Kidney tubule cell (primary cell): ENCODE measurements around the gene PEPD.

ENCODE experiments used
- DNase-seq: peaks from one replicate; pipeline ENCODE4 v3.0.0-alpha.2; 2018; ENCODE audit warnings: low spot score

Gene PEPD

GRCh38 chr19:33437821-33438671 is 83.5 kb downstream of the PEPD start:
- DNase-seq, result no peak

DNA sequence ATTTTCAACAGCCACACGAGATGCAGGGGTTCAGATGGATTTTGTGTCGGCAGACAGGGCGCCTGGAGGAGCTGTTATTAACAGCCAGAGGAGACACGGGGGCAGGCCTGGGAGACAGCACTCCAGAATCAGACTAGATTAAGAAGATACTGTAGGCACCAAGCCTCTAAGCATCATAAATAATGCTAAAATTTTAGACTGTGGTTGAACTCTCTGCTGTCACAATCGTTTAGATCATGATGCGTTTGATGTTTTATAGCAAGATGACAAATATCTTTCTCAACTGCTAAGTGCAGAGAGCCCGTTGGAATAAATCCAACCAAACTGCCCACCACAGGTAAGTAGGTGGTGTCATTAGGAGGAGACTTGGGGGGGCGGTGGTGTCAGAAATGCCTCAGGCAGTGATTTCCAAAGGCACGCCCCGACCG is 84.2 kb downstream of the PEPD start:
- no peak for DNase-seq

GRCh38 chr19:33436360-33437345 is 84.9 kb downstream of the PEPD start:
- no peak for DNase-seq

DNA sequence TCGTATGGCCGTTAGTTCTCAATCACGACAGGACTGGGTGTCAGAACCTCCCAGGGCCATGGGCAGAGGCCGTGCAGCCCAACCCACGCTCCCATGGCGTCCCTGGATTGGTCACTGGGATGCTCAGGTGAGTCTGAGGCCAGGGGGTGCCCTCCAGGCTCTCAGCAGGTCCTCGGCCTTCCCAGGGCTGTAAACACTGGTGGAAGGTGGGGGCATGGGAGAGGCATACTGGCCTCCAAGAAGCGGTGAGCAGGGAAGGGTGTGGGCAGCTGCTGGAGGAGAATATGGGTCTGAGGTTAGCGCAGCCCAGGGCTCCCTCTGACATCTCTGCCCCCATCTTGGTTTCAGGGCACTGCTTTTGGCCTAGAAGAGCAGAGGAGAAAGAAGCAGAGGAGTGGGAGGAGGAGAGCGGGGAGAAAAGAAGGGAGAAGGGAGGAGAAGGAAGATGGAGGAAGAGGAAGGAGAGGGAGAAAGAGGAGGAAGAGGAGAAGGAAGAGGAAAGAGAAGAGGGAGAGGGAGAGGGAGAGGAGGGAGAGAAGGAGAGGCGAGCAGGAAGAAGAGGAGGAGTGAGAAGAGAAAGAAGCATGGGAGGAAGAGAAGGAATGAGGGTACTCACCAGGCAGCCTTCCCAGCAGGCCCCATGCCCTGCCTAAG is 85.8 kb downstream of the PEPD start:
- no peak for DNase-seq

DNA sequence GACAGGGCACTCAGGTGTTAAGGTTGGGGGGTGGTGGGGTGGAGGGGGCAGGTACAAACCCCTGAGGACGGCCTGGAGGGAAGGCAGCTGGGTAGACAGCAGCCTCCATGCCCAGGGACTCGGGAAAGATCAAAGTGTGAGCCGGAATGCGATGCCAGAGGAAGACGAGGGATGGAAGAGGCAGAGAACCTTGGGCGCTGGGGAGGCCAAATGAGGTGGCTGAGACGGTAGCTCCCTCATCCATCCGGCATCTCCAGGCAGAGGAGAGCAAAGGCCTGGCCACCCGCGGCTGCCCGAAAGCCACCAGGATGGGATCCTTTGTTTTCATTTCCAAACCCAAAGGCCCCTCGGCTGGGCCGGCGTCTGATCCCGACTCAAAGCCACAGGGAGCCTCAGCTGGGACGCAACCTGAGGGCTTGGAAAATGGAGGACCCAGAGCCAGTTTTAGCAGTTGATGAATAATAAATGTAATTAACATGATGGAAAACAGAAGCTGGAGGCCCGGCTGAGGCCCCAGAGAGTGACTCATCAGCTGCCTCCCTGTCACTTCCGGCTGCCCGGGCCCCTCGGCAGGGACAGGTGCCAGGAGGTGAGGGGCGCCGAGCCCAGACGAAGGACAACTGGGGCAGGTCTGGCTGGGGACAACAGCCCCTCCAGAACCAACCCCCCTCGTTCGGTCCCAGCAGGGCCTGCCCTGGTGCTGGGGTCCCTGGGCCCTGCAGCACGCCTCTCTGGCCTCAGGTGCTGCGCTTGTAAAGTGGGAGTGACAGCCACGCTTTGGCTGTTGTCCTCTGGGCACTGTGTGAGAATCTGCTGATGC is 86.5 kb downstream of the PEPD start:
- no peak for DNase-seq

- no peak for DNase-seq
Observed at GRCh38 chr19:33434069-33434885, 87.3 kb downstream of the PEPD start.

DNA sequence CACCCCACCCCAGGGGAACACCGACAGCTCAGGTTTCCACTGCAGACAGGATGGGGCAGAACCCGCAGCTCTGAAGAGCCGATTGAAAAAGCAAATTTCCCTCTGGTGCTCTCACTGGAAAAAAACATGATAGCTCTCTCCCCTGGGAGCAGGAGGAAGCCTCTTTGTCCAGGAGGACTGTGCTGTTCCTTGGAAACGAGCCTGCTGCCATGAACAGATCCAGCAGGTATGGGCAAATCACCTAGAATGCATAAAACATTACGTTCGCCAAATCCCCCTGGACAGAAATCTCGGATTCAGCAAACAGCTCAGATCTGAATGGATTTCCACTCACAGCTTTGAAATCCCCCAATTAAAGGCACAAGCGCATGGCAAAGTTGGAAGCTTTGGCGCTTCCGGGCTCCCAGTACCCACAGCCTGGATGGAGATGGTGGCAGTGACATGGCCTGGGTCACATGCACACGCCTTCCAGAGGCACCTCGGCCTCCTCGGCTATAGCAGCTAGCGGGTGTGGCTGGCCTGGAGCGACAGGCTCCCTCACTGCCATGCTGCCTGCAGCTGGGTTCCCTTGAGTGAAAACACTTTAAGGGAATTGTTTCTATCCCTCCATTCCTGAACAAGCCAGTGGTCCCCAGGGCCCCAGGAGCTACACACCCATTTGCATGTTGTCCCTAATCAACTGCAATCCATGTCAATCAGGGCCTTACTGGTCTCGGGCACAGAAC is 89.0 kb downstream of the PEPD start:
- no peak for DNase-seq

DNA sequence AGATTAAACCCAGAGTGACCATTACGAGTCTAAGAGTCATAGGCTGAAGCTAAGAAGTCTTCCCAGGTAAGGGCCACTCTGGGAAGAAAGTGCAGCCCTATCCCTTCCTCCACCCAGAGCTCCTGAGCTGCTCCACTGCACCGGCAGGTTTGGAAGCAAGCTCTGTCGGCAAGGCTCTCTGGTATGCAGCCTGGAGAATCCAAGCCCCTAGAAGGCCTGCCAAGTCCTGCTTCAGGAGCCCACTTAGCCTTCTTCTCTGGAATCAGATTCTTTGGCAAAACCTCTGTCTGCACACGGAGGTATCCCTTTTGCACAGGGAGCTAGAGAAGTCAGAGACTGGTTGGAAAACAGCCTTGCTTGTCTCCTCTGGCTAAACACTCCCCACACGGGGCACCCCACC is 89.6 kb downstream of the PEPD start:
- no peak for DNase-seq

GRCh38 chr19:33430674-33431277 is 90.8 kb downstream of the PEPD start:
- DNase-seq, result peak; percentile 51

GRCh38 chr19:33429891-33430673 is 91.5 kb downstream of the PEPD start:
- DNase-seq, result no peak

DNA sequence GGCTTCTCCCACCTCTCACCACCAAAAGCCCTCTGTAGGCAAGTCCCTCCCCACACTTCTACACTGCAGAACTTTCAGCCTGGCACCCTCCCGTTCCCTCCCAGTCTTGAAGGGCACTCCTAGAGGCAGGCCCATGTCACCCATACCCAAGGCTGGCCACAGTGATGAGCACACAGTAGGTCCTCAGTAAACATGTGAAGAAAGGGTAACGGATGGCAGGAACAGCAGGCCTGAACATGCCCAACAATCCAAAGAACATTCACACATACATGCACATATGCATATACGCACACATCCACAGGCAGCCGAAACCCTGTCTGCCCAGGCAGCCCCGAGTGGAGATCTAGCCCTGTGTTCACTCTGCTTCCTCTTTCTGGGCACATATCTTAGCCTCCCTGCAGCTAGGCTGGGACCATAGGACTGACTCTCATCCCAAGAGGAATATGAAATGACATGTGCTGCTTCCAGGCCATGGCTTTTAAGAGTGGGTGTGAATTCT is 92.9 kb downstream of the PEPD start:
- no peak for DNase-seq

GRCh38 chr19:33427801-33428626 is 93.6 kb downstream of the PEPD start:
- DNase-seq, result no peak

GRCh38 chr19:33426621-33427361 is 94.8 kb downstream of the PEPD start:
- DNase-seq, result no peak

DNA sequence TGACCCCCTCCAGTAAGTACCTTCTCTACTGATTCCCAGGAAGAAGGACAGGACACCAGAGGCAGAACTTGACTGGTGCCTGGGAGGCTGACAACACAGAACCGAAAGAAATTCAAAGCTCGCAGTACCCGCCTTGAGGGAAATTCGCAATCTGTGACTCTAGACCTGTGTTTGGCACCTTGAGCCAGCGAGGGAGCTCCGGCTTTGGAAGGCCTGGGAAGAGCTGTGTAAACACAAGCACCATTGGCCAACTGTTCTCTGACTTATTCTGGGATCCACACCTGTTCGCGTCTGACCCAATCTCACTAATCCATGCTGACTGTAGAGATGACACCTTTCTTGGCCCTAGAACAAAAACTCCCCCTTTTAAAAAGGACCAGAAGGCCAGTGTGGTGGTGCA is 97.4 kb downstream of the PEPD start:
- no peak for DNase-seq

- DNase-seq, result no peak
Observed at GRCh38 chr19:33422369-33423180, 99.0 kb downstream of the PEPD start.

DNA sequence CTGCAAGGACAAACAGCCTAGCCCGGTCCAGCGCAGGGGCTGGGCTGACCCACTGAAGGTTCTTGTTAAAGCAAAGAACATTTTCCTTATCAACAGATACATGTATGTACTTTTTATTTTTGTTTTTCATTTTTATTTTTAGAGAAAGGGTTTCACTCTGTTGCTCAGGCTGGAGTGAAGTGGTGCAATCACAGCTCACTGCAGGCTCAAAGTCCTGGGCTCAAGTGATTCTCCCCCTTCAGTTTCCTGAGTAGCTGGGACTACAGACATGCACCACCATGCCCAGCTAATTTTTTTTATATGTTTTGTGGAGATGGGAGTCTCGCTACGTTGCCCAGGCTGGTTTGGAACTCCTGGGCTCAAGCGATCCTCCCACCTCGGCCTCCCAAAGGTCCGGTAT is 100.2 kb downstream of the PEPD start:
- no peak for DNase-seq
